ENCODE measurements around the gene GUK1.

The GUK1 gene

GRCh38 chr1:228139931-228140723 lies at the start of gene GUK1:
Gene GUK1 (plus strand): TSS chr1:228140279. CDS start chr1:228140303, 24 bp downstream.
- H3K27me3 Mint-ChIP-seq: no peaks in the 10 kb centered on the region
- peak; percentile 94 for ATAC-seq

DNA sequence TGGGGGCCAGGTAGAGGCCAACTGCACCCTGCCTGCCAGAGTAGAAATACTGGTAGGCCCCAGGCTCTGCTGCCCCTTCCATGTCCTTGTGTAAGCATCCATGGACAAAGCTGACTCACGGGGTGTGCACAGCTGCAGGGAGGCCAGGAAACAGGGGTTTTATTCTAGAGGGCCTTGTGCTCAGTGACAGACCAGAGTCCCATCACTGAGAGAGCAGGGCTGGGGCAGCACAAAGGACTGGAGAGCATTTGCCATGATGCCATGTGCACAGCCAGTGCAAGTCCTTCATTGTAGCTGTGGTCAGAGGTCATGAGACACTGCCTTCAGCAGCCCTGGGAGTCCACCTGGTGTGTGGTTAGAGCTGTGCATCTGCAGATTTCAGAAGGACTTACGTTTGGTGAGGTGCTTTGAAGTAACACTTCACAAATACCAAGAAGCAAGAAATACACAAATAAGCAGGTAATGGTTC lies 49.4 kb upstream of the GUK1 start:
- Mint-ChIP-seq H3K27ac (no peak overlapping the region), H3K36me3 (ENCODE audit: low read depth) (peaks cover 70% of the 10 kb centered on the region), H3K27me3 (no peaks in the 10 kb centered on the region), H3K4me1 (peaks cover 81% of the 10 kb centered on the region), H3K9me3 (peaks cover 6% of the 10 kb centered on the region), H3K4me3 (peak overlapping the region; percentile 21)
- no peak for DNase-seq
- ATAC-seq: no peak

More at GRCh38 chr1:228139931-228140723, at the start of gene GUK1:
- DNase-seq: peak; percentile 100
- Mint-ChIP-seq H3K4me3 (peak within 1 kb of the TSS; percentile 95), H3K27ac (peak within 1 kb of the TSS; percentile 94), H3K4me1 (peaks cover 36% of the 10 kb centered on the region), H3K9me3 (no peaks in the 10 kb centered on the region), H3K36me3 (ENCODE audit: low read depth) (peaks cover 24% of the 10 kb centered on the region)

DNA sequence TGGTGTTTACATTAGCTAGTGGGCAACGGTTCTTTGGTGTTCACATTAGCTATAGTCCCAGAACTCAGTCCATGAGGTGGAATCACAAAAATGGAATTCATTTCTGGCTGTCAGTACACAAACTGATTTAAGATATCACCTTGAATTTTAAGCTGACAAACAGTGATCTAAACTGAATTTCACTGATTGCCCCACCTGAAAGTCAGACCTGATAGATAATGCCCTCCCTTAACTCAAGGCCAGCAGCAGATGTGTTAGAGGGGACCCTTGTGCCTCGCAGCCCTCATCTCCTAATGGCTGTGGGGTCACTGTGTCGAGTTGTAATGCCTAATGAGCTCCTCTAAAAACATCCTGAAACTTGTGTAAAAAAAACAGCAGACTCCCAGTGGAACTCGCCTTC lies 49.0 kb upstream of the GUK1 start:
- no peak for ATAC-seq
- Mint-ChIP-seq H3K4me1 (peaks cover 81% of the 10 kb centered on the region), H3K27me3 (no peaks in the 10 kb centered on the region), H3K4me3 (no peak overlapping the region), H3K9me3 (peaks cover 6% of the 10 kb centered on the region), H3K27ac (peak overlapping the region; percentile 67), H3K36me3 (ENCODE audit: low read depth) (peaks cover 72% of the 10 kb centered on the region)
- no peak for DNase-seq

DNA sequence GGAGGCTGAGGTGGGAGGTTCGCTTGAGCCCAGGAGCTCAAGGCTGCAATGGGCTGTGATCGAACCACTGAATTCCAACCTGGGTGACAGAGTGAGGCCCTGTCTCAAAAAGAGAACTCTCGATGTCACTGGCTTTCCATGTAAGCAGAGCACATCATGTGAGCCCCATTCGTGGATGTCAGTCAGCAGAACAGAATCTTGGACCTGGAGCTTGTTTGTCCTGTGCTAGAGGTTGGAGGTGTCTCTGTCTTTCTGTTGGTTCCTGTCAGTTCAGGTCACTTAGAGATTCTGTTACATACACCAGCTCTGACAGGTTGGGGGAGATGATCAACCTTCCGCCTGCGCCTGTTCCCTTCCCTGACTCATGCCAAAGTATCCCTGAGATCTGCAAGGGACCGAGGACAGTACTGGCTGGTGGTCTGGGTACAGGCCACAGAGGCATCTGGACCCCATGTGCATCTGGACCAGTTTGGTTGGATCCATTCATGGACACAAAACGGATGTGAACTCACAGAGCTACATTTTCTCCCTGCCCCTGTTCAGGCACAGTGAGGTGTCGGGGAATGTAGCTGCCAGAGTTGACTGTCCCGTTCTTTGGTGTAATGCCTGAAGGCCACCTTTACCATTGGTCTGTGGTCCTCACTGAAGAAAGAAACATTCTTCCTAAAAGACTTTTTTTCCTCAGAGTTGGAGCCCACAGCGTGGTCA lies 47.6 kb upstream of the GUK1 start:
- Mint-ChIP-seq H3K36me3 (ENCODE audit: low read depth) (peaks cover 74% of the 10 kb centered on the region), H3K4me1 (peaks cover 67% of the 10 kb centered on the region), H3K27ac (no peak overlapping the region), H3K4me3 (no peak overlapping the region), H3K27me3 (no peaks in the 10 kb centered on the region), H3K9me3 (peaks cover 6% of the 10 kb centered on the region)
- no peak for ATAC-seq
- DNase-seq: no peak

- Mint-ChIP-seq H3K36me3 (ENCODE audit: low read depth) (peaks cover 72% of the 10 kb centered on the region), H3K27me3 (no peaks in the 10 kb centered on the region), H3K4me1 (peaks cover 60% of the 10 kb centered on the region), H3K27ac (no peak overlapping the region), H3K4me3 (no peak overlapping the region), H3K9me3 (peaks cover 6% of the 10 kb centered on the region)
- DNase-seq (no peak), ATAC-seq (no peak)
These were observed 46.8 kb upstream of the GUK1 start for GRCh38 chr1:228093050-228093906.

DNA sequence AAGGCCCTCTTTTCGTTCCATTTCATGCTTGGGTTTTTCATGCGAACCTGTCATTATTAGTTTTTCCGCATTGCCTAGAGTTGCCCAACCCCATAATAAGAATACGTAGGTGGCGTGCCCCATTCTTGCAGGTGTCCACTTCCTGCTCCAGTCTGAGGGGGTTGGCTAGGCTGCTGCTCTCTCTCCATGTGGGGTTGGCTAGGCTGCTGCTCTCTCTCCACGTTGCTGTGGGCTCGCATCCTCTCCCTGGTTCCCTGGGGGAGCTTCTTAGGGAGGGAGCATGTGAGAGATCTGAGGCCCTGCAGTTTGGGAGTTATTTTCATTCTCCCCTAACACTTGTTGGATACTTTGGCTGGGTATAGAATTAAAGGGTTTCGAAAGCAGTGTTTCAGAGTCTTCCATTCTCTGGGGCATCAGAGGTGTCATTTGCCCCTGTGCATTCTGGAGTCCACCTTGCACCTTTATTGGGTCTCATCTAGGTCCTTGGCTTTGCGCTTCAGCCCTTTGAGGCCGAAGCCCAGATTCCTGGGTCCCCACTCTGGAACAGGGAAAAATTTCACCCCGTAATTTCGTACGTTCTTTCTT lies 45.6 kb upstream of the GUK1 start:
- ATAC-seq (no peak), DNase-seq (no peak)
- Mint-ChIP-seq H3K27me3 (no peaks in the 10 kb centered on the region), H3K36me3 (ENCODE audit: low read depth) (peaks cover 75% of the 10 kb centered on the region), H3K9me3 (peaks cover 6% of the 10 kb centered on the region), H3K4me1 (peaks cover 49% of the 10 kb centered on the region), H3K4me3 (no peak overlapping the region), H3K27ac (peak overlapping the region; percentile 0)

DNA sequence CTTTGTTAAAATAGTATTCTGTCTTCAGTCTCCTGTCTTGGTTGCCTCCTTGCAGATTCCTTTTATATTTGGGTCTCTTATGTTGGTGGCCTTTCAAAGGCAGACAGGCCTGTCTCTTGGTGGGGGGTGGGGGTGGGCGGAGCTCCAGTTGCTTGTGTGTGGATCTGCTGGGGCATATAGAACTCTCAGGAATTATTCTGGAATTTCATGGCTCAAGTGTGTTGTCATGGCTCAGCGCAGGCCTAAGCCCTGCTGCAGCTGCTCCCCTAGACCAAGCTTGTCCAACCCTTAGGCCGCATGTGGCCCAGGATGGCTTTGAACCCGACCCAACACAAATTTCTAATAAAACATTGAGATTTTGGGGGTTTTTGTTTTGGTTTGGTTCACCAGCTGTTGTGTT lies 44.9 kb upstream of the GUK1 start:
- DNase-seq: no peak
- H3K4me3 Mint-ChIP-seq: no peak overlapping the region
- peaks cover 43% of the 10 kb centered on the region for H3K4me1 Mint-ChIP-seq
- H3K9me3 Mint-ChIP-seq: peaks cover 6% of the 10 kb centered on the region
- no peak for ATAC-seq
- peak overlapping the region; percentile 0 for H3K27ac Mint-ChIP-seq
- H3K36me3 Mint-ChIP-seq (ENCODE audit: low read depth): peaks cover 74% of the 10 kb centered on the region
- H3K27me3 Mint-ChIP-seq: no peaks in the 10 kb centered on the region

- H3K9me3 Mint-ChIP-seq: peaks cover 6% of the 10 kb centered on the region
- DNase-seq: no peak
These were observed 44.1 kb upstream of the GUK1 start for GRCh38 chr1:228095938-228096337.

GRCh38 chr1:228096416-228097332 lies 43.4 kb upstream of the GUK1 start:
- Mint-ChIP-seq H3K27me3 (no peaks in the 10 kb centered on the region), H3K4me3 (no peak overlapping the region), H3K9me3 (peaks cover 6% of the 10 kb centered on the region), H3K4me1 (peaks cover 32% of the 10 kb centered on the region), H3K36me3 (ENCODE audit: low read depth) (peaks cover 60% of the 10 kb centered on the region), H3K27ac (peak overlapping the region; percentile 18)
- DNase-seq (no peak), ATAC-seq (no peak)

More at GRCh38 chr1:228095938-228096337, 44.1 kb upstream of the GUK1 start:
- Mint-ChIP-seq H3K36me3 (ENCODE audit: low read depth) (peaks cover 67% of the 10 kb centered on the region), H3K27me3 (no peaks in the 10 kb centered on the region), H3K4me1 (peaks cover 35% of the 10 kb centered on the region), H3K4me3 (no peak overlapping the region), H3K27ac (peak overlapping the region; percentile 69)
- no peak for ATAC-seq

GRCh38 chr1:228097333-228098081 lies 42.6 kb upstream of the GUK1 start:
- Mint-ChIP-seq H3K27ac (peak overlapping the region; percentile 35), H3K9me3 (peaks cover 6% of the 10 kb centered on the region), H3K27me3 (no peaks in the 10 kb centered on the region), H3K4me3 (no peak overlapping the region), H3K36me3 (ENCODE audit: low read depth) (peaks cover 52% of the 10 kb centered on the region), H3K4me1 (peaks cover 24% of the 10 kb centered on the region)
- ATAC-seq: no peak
- DNase-seq: no peak

GRCh38 chr1:228098323-228098931 lies 41.7 kb upstream of the GUK1 start:
- peak; percentile 1 for DNase-seq
- Mint-ChIP-seq H3K4me3 (no peak overlapping the region), H3K36me3 (ENCODE audit: low read depth) (peaks cover 44% of the 10 kb centered on the region), H3K27me3 (no peaks in the 10 kb centered on the region), H3K9me3 (peaks cover 6% of the 10 kb centered on the region), H3K4me1 (peaks cover 28% of the 10 kb centered on the region), H3K27ac (no peak overlapping the region)
- ATAC-seq: no peak

DNA sequence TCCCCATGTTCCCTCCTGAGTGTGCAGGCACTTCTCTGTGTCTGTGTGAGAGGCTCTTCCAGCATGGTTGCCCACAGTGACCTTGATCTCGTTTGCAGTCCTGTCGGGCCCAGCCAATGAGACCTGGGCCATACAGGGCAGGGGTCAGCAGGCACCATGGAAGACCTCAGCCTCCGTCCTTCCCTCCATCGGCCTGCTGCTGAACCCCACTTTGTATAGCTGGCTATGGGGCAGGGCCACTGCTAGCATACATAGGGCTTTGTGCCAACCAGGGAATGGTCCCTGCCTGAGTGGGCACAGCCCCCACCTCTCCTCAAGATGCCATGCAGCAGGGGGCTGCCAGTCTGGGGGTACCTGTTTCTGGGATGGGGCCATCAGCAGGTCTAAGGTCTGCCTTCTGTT lies 40.7 kb upstream of the GUK1 start:
- Mint-ChIP-seq H3K27me3 (no peaks in the 10 kb centered on the region), H3K36me3 (ENCODE audit: low read depth) (peaks cover 38% of the 10 kb centered on the region), H3K9me3 (peaks cover 6% of the 10 kb centered on the region), H3K4me3 (no peak overlapping the region), H3K27ac (peak overlapping the region; percentile 47), H3K4me1 (peaks cover 35% of the 10 kb centered on the region)
- ATAC-seq: no peak
- no peak for DNase-seq

Data from activated naive CD8-positive, alpha-beta T cell treated with anti-CD3 and anti-CD28 coated beads, Interleukin-2, amount 50 U/mL, for 24 hours (primary cell).